Neural progenitor cell (in vitro differentiated cells): ENCODE results near the gene GGTLC1.
"Not testable (repeated sequence)": the region's sequence is repeated elsewhere in the genome, so short reads cannot be mapped to it uniquely, and the experiment has no call there.

ENCODE experiments used
- EZH2 ChIP-seq: fragments of 200-600 bp; sonication (generic); IDR thresholded peaks from 2 replicates; pipeline ENCODE4 v1.6.1; 2017; ENCODE audit warnings: antibody characterized with exemption, mild to moderate bottlenecking, moderate library complexity
- EZH2phosphoT487 ChIP-seq: fragments of 200-600 bp; sonication (generic); IDR thresholded peaks from 2 replicates; pipeline ENCODE4 v1.6.1; 2017; ENCODE audit warnings: antibody characterized with exemption
- TF ChIP-seq, protein P1 (sequence below): fragments of 200-600 bp; sonication (generic); IDR thresholded peaks from 2 replicates; pipeline ENCODE4 v1.5.1; 2017; ENCODE audit warnings: antibody characterized with exemption, mild to moderate bottlenecking

DNA sequence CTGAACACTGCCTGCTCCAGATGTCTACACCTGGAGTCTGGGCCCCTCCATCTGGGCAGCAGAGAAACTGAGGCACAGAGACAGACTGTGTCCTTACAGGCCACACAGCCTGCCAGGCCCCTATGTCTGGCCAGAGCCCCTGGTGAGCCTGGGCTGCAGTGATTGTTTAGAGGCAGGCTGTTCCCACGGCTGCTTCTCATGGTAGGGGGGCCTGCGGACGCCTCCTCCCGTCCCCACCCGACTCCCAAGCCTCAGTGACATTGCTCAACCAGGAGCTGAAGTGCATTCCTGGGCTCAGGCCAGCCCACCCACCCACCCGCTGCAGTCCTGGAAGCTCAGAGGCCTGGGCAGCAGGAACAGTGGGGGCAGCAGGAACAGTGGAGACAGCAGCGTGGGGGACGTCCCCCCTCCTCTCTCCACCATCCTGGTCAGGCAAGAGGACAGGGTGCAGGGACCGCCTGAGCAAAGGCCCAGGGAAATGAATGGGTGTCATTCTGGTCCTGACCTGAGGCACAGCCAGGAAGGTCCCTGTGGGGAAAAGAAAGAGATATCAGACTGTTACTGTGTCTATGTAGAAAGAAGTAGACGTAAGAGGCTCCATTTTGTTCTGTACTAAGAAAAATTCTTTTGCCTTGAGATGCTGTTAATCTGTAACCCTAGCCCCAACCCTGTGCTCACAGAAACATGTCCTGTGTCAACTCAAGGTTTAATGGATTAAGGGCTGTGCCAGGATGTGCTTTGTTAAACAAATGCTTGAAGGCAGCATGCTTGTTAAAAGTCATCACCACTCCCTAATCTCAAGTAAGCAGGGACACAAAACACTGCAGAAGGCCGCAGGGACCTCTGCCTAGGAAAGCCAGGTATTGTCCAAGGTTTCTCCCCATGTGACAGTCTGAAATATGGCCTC lies 6.2 kb downstream of the GGTLC1 start:
- TF ChIP-seq, protein P1, sequence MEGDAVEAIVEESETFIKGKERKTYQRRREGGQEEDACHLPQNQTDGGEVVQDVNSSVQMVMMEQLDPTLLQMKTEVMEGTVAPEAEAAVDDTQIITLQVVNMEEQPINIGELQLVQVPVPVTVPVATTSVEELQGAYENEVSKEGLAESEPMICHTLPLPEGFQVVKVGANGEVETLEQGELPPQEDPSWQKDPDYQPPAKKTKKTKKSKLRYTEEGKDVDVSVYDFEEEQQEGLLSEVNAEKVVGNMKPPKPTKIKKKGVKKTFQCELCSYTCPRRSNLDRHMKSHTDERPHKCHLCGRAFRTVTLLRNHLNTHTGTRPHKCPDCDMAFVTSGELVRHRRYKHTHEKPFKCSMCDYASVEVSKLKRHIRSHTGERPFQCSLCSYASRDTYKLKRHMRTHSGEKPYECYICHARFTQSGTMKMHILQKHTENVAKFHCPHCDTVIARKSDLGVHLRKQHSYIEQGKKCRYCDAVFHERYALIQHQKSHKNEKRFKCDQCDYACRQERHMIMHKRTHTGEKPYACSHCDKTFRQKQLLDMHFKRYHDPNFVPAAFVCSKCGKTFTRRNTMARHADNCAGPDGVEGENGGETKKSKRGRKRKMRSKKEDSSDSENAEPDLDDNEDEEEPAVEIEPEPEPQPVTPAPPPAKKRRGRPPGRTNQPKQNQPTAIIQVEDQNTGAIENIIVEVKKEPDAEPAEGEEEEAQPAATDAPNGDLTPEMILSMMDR, result not testable (repeated sequence)
- not testable (repeated sequence) for TF ChIP-seq EZH2, EZH2phosphoT487
